WTC11 (cell line): ENCODE data around the gene PARP12. TPM values are rescaled to one million over a fixed set of nuclear protein-coding genes. Genes with fewer than 3 reads are reported as not detected.

Experiments used
- ATAC-seq: fragments of 200-7000 bp; cut with Tn5 transposase; 2 replicates; pipeline ENCODE4 v1.10.0; 2021; ENCODE audit warnings: mild to moderate bottlenecking, moderate library complexity
- CTCF ChIA-PET: fragments of 300-600 bp; sonication (Branson Sonifier 250); formaldehyde crosslinking; loops from one replicate; lab custom pipeline; 2021; ENCODE audit warnings: antibody characterized with exemption; lab: Charles Lee
- POLR2A ChIA-PET: fragments of 350-600 bp; sonication (Branson Sonifier 250); formaldehyde crosslinking; loops from one replicate; lab custom pipeline; 2021; ENCODE audit warnings: antibody characterized with exemption; lab: Charles Lee
- DNase-seq: peaks from one replicate; pipeline ENCODE4 v3.0.0; 2021; ENCODE audit warnings: low spot score
- H3K27ac Mint-ChIP-seq: 2 replicates; pipeline ENCODE4 v1.8.0; 2021; ENCODE audit warnings: mixed read lengths
- H3K27me3 Mint-ChIP-seq: 2 replicates; pipeline ENCODE4 v1.8.0; 2021; ENCODE audit warnings: low read depth, mild to moderate bottlenecking, moderate library complexity, mixed read lengths
- H3K36me3 Mint-ChIP-seq: 2 replicates; pipeline ENCODE4 v1.8.0; 2021; ENCODE audit warnings: mixed read lengths
- H3K4me1 Mint-ChIP-seq: 2 replicates; pipeline ENCODE4 v1.8.0; 2022; ENCODE audit warnings: mixed read lengths
- H3K4me3 Mint-ChIP-seq: 2 replicates; pipeline ENCODE4 v1.8.0; 2021; ENCODE audit warnings: mild to moderate bottlenecking, moderate library complexity, mixed read lengths
- H3K9me3 Mint-ChIP-seq: 2 replicates; pipeline ENCODE4 v1.8.0; 2021; ENCODE audit warnings: mixed read lengths
- AR ChIP-seq: fragments of 250-450 bp; sonication (Bioruptor Pico); IDR thresholded peaks from 2 replicates; pipeline ENCODE4 v1.9.0; 2021; ENCODE audit warnings: mild to moderate bottlenecking
- E2F5 ChIP-seq: sonication (generic); formaldehyde crosslinking; IDR thresholded peaks from 2 replicates; pipeline ENCODE4 v1.8.1; 2022; ENCODE audit warnings: mild to moderate bottlenecking, moderate library complexity, missing genetic modification reagents
- FOXK1 ChIP-seq: sonication (generic); formaldehyde crosslinking; IDR thresholded peaks from 2 replicates; pipeline ENCODE4 v1.8.0; 2022; ENCODE audit warnings: mild to moderate bottlenecking, moderate library complexity, missing genetic modification reagents
- FOXP4 ChIP-seq: sonication (generic); formaldehyde crosslinking; IDR thresholded peaks from 2 replicates; pipeline ENCODE4 v1.8.0; 2022; ENCODE audit warnings: mild to moderate bottlenecking, missing genetic modification reagents
- HMGA2 ChIP-seq: fragments of 250-450 bp; sonication (Bioruptor Pico); IDR thresholded peaks from 2 replicates; pipeline ENCODE4 v1.4.0; 2021; ENCODE audit warnings: mild to moderate bottlenecking, moderate library complexity
- MLX ChIP-seq: sonication (generic); formaldehyde crosslinking; IDR thresholded peaks from 2 replicates; pipeline ENCODE4 v1.8.1; 2023; ENCODE audit warnings: mild to moderate bottlenecking, missing genetic modification reagents, moderate library complexity
- MXD4 ChIP-seq: fragments of 250-450 bp; sonication (Bioruptor Pico); IDR thresholded peaks from 2 replicates; pipeline ENCODE4 v1.8.0; 2021; ENCODE audit warnings: mild to moderate bottlenecking, moderate library complexity, borderline replicate concordance
- SMAD3 ChIP-seq: sonication (generic); formaldehyde crosslinking; IDR thresholded peaks from 2 replicates; pipeline ENCODE4 v1.8.0; 2022; ENCODE audit warnings: missing genetic modification reagents, mild to moderate bottlenecking, borderline replicate concordance
- TEAD1 ChIP-seq: sonication (generic); formaldehyde crosslinking; IDR thresholded peaks from 2 replicates; pipeline ENCODE4 v1.8.0; 2022; ENCODE audit warnings: mild to moderate bottlenecking, missing genetic modification reagents
- ZBTB43 ChIP-seq: sonication (generic); formaldehyde crosslinking; IDR thresholded peaks from 2 replicates; pipeline ENCODE4 v1.8.1; 2023; ENCODE audit warnings: mild to moderate bottlenecking, missing genetic modification reagents
- ZMAT4 ChIP-seq: fragments of 250-450 bp; sonication (Bioruptor Pico); IDR thresholded peaks from 2 replicates; pipeline ENCODE4 v1.9.0; 2021; ENCODE audit warnings: mild to moderate bottlenecking
- ZNF121 ChIP-seq: sonication (generic); formaldehyde crosslinking; IDR thresholded peaks from 2 replicates; pipeline ENCODE4 v1.8.0; 2023; ENCODE audit warnings: missing genetic modification reagents
- ZNF138 ChIP-seq: sonication (generic); formaldehyde crosslinking; conservative IDR thresholded peaks from 2 replicates; pipeline ENCODE4 v1.8.1; 2022; ENCODE audit warnings: mild to moderate bottlenecking, moderate library complexity, missing genetic modification reagents
- ZNF396 ChIP-seq: fragments of 250-450 bp; sonication (Bioruptor Pico); IDR thresholded peaks from 2 replicates; pipeline ENCODE4 v1.8.0; 2021; ENCODE audit warnings: mild to moderate bottlenecking, moderate library complexity, borderline replicate concordance
- ZNF423 ChIP-seq: fragments of 250-450 bp; sonication (Bioruptor Pico); IDR thresholded peaks from 2 replicates; pipeline ENCODE4 v2.1.2; 2022; ENCODE audit warnings: mild to moderate bottlenecking, moderate library complexity
- ZSCAN18 ChIP-seq: fragments of 250-450 bp; sonication (Bioruptor Pico); IDR thresholded peaks from 2 replicates; pipeline ENCODE4 v2.1.2; 2022; ENCODE audit warnings: mild to moderate bottlenecking, moderate library complexity
- total RNA-seq: library from RNA; stranded (reverse); gene quantifications from 3 replicates; pipeline ENCODE4 v1.2.3, GENCODE V29; 2021

Gene PARP12
- total RNA-seq, 1 experiment from 2014 or later, result 9.1 TPM

- no peak for TF ChIP-seq ZMAT4 (CRISPR knock-in tag)
- TF ChIP-seq ZBTB43 (CRISPR knock-in tag), result no peak
- TF ChIP-seq MLX (CRISPR knock-in tag), result no peak
- no peak for TF ChIP-seq MXD4 (CRISPR knock-in tag)
- TF ChIP-seq ZNF138 (CRISPR knock-in tag), result no peak
- TF ChIP-seq SMAD3 (CRISPR knock-in tag), result no peak
These were observed 18.5 kb downstream of the PARP12 start (continued) for GRCh38 chr7:140044251-140044650.

GRCh38 chr7:140042386-140042670 is 20.4 kb downstream of the PARP12 start:
- ATAC-seq, result no peak
- TF ChIP-seq ZBTB43 (CRISPR knock-in tag), result no peak
- no peak for TF ChIP-seq ZSCAN18 (CRISPR knock-in tag)
- TF ChIP-seq, all 79 proteins: peak for 0
- ChIA-PET CTCF (interaction anchor here (0.6 to 1.2 kb wide), 2 partner anchors 37 to 197 kb away, joined by 3 to 5 read pairs; no protein-coding TSS in a partner anchor), POLR2A (no interaction called here)
- no peaks in the 10 kb centered on the region for H3K27me3 Mint-ChIP-seq
- H3K4me1 Mint-ChIP-seq, result no peaks in the 10 kb centered on the region
- no peak overlapping the region; the same call in 1 of the 2 replicates for H3K27ac Mint-ChIP-seq
- peaks cover 6% of the 10 kb centered on the region; the same call in 1 of the 2 replicates for H3K36me3 Mint-ChIP-seq
- no peak overlapping the region for H3K4me3 Mint-ChIP-seq
- no peak for DNase-seq
- no peaks in the 10 kb centered on the region for H3K9me3 Mint-ChIP-seq

GRCh38 chr7:140041659-140042385 is 20.9 kb downstream of the PARP12 start:
- ChIA-PET CTCF (interaction anchor here (0.6 to 1.2 kb wide), 2 partner anchors 36 to 196 kb away, joined by 3 to 5 read pairs; no protein-coding TSS in a partner anchor), POLR2A (no interaction called here)
- Mint-ChIP-seq H3K4me1 (no peaks in the 10 kb centered on the region), H3K27me3 (no peaks in the 10 kb centered on the region), H3K27ac (peak overlapping the region; percentile 8; the same call in 1 of the 2 replicates), H3K4me3 (no peak overlapping the region), H3K36me3 (peaks cover 6% of the 10 kb centered on the region; the same call in 1 of the 2 replicates), H3K9me3 (no peaks in the 10 kb centered on the region)
- no peak for DNase-seq
- ATAC-seq, result no peak
- no peak for TF ChIP-seq ZNF396 (CRISPR knock-in tag)
- TF ChIP-seq ZNF423 (CRISPR knock-in tag), result no peak
- no peak for TF ChIP-seq HMGA2 (CRISPR knock-in tag)
- no peak for TF ChIP-seq AR (CRISPR knock-in tag)
- no peak for TF ChIP-seq FOXP4 (CRISPR knock-in tag)
- no peak for TF ChIP-seq FOXK1 (CRISPR knock-in tag)
- no peak for TF ChIP-seq E2F5
- TF ChIP-seq ZNF121, result no peak
- no peak for TF ChIP-seq TEAD1
